Measurements from ENCODE around the gene LONP1.

Gene LONP1

DNA sequence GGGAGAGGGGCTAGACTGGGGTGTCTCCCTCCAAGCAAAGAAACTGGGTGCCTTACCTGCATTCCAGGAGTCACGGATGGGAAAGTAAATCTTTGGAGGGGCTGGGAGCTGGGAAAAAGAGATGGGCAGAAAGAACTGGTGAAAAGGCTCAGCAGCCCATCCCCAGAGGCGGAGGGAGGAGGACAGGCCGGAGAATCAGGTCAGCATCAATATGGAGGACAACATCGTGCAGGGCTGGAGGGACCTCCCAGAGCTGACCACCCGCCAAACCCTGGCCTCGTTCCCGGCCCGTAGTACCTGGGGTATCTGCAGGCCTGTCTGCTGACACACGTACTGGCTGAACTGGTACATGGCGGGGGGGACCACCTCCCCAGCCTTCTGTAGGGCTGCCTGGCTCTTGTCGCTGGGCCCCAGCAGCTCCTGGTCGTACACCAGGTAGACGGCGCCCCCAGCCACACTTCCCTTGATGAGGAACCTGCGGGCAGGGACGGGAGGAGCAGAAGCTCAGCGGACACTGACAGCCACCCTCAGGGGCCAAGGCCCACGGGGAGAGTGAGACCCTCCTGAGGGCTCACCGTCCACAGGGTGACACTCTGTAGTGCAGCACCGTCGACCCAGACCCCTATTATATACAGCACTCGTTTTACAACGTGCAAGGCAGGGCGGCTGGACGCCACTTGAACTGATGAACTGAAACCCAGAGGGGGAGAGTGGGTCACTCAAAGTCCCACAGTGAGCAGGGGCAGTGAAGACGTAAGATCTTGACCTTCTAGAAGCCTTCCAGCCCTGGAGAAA, 40.5 kb downstream of the LONP1 start:
- DNase-seq (ENCODE audit: low spot score): no peak

- DNase-seq (ENCODE audit: low spot score): no peak
These were observed 41.8 kb downstream of the LONP1 start for GRCh38 chr19:5678071-5678718.

DNA sequence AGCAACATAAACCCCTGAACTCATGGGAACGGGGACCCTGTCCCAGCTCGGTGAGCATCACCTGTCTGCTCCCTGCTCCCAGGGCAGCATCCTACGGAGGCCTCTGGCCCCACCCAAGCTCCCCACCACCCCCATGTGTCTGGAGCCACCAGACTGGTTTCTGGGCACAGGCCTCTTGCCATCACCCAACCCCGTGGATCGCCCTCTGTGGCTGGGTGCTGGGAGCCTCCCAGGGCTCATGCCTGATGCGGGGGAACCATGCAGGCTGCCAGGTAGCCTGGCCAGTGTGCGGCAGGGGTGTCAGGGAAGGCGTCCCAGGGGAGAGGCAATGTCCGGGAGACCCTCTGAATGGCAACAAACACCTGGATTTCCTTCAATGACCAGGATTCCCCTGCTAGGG, 42.4 kb downstream of the LONP1 start:
- no peak for DNase-seq (ENCODE audit: low spot score)

GRCh38 chr19:5677136-5677535, 42.8 kb downstream of the LONP1 start:
- DNase-seq (ENCODE audit: low spot score): no peak

- DNase-seq (ENCODE audit: low spot score): no peak
These were observed 43.2 kb downstream of the LONP1 start for GRCh38 chr19:5676772-5677105.

DNA sequence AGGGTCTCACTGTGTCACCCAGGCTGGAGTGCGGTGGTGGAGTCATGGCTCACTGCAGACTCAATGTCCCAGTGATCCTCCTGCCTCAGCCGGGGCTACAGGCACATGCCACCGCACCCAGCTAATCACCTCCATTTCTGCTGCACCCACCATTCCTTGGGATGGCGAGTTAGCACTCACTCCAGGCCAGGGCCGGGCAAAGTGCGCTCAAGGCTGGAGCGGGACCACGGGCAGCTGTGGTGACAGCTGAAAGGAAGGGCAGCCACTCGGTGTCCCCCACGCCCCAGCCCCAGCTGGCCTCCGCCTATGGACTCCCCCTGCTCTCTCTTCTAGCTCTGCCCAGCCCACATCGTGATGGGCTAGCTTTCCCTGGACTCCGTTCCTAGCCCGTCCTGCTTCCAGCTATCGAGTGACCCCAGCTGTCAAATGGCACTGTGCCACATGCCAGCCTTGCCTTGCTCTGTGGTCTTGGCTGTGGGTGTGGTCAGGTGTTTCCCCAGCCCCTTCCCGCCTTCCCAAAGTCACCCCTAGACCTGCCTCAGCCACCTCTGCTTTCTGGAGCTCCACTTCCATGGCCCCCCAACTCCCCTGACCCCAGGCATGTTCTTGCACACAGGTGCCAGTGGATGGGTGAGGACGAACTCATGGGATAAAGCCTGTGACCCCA, 43.7 kb downstream of the LONP1 start:
- DNase-seq (ENCODE audit: low spot score): no peak

- DNase-seq (ENCODE audit: low spot score): no peak
These were observed 45.2 kb downstream of the LONP1 start for GRCh38 chr19:5674714-5675113.

- no peak for DNase-seq (ENCODE audit: low spot score)
These were observed 46.2 kb downstream of the LONP1 start for GRCh38 chr19:5673752-5674151.

- DNase-seq (ENCODE audit: low spot score): no peak
These were observed 47.1 kb downstream of the LONP1 start for GRCh38 chr19:5672708-5673459.

GRCh38 chr19:5671600-5671999, 48.3 kb downstream of the LONP1 start:
- no peak for DNase-seq (ENCODE audit: low spot score)

- no peak for DNase-seq (ENCODE audit: low spot score)
These were observed 50.7 kb downstream of the LONP1 start for GRCh38 chr19:5669212-5669611.

DNA sequence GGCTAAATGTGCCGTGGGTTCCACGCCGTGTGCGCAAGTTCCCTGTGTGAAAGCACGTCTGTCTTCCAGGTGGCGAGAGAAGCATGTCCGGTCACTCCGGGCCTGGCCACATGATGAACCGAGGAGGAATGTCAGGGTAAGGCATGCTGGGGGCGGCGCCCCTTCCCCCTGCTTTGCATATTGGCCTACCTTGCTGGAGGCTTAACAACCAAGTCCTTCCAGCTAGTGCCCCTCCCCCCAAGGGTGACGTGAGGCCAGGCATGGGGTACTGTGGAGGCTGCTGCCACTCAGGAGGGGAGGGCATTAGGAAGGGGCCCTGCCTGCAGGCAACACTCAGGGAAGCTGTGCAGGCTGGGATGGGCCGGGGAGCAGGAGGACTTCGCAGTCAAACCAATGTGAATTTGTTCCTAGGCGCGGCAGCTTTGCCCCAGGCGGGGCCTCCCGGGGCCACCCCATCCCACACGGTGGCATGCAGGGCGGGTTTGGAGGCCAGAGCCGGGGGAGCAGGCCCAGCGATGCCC, 52.1 kb downstream of the LONP1 start:
- no peak for DNase-seq (ENCODE audit: low spot score)

DNA sequence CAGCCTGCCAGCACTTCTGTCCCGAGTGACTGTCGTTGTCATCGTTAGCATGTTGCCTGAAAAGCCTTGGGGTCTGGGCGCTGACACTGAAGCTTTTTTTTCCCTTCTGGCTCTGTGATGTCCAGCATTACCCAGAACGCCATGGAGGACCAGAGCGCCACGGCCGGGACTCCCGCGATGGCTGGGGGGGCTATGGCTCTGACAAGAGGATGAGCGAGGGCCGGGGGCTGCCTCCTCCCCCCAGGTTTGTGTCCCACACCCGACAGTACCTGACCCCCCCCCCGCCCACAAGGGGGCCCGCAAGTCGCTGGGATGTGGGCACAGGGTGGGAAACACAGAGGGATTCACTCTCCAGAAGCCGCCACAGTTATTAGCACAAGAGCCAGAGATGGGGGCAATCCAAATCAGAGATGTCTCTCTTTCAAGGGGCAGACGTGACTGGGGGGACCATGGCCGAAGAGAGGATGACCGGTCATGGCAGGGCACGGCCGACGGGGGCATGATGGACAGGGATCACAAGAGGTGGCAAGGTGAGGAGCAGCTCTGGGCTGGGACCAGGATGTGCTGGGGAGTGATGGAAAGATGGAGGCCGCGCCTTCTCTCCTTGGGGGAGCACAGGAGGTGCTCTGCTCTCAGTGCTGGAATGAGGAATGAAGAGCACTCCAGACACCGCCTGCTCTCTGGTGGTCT, 52.9 kb downstream of the LONP1 start:
- DNase-seq (ENCODE audit: low spot score): no peak

DNA sequence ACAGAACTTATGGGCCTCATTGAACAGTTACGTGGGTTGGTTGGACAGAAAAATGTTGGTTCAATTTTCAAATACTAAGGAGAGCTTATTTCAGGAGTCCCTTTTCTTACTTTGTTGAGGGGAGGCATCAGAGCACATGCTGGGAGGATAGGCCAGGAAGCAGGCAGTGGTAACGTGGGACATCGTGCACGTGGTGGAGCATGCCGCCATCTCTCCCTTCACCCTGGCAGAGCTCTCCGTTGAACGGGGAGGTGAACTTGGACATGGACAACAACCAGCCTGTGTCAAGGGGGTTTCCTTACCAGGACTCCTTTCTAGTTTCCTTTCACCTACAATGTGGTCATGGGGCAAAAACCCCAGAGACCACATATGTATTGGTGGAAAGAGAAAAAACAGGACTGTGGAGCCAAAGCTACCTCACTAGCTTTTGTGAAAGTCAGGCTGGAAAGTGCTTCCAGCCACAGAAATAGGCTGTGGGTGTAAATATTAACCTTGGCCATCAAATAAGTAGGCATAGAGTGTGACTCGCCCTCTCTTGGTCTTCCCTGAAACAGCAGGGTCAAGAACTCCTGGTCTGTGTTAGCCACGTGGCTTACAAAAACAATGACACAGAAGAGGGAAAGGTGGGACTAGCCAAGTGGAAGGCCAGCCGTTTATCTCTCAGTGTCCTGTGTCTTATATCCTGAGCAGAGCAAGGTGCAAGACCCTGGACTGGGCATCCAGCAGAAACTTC, 54.0 kb downstream of the LONP1 start:
- DNase-seq (ENCODE audit: low spot score): peak; percentile 42

- DNase-seq (ENCODE audit: low spot score): no peak
These were observed 55.4 kb downstream of the LONP1 start for GRCh38 chr19:5664515-5664914.

- no peak for DNase-seq (ENCODE audit: low spot score)
These were observed 56.0 kb downstream of the LONP1 start for GRCh38 chr19:5663904-5664303.

DNA sequence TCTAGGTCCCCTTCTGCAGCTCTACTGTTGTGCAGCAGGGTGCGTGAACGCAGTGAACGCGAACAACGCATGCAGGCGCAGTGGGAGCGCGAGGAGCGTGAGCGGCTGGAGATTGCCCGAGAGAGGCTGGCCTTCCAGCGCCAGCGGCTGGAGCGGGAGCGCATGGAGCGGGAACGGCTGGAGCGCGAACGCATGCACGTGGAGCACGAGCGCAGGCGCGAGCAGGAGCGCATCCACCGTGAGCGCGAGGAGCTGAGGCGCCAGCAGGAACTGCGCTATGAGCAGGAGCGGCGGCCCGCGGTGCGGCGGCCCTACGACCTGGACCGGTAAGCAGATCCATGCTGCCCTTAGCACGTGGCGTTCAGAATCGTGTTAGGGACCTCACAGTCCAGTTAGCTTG, 58.5 kb downstream of the LONP1 start:
- no peak for DNase-seq (ENCODE audit: low spot score)

GRCh38 chr19:5655412-5655811, 64.5 kb downstream of the LONP1 start:
- DNase-seq (ENCODE audit: low spot score): no peak

DNA sequence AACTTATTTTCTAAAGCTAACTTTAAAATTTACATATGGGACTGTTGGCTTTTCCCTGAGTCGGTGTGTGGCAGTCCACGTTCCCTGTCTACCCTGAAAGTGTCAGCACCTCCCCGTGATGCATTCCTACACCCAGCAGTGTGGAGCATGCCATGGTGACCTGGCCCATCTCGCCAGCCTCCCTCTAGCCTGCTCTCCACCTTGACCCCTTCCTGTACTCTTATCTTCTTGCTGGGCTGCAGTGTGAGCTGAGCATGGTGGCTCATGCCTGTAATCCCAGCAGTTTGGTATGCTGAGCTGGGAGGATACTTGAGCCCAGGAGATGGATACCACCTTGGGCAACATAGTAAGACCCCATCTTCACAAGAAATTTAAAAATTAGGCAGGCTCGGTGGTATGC, 65.0 kb downstream of the LONP1 start:
- DNase-seq (ENCODE audit: low spot score): no peak

- no peak for DNase-seq (ENCODE audit: low spot score)
These were observed 67.7 kb downstream of the LONP1 start for GRCh38 chr19:5652261-5652660.

DNA sequence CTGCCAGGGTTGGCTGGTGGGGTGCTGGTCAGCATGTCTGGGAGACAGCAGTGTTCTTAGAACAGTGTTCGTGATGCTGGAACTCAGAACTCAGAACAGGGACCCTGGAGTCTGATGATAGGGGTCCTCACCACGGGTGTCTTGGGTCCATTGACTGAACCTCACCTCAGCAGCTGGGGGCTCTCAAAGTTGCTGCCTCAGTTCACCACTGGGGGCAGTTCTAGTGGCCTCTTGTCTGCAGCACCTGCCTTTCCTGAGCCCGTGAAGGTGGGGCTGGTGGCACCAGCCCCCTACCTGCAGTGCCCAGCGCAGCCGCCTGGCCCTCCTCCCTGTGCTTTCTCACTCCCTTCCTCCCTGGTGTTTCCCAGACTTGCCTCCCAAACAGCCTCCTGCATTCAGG, 68.6 kb downstream of the LONP1 start:
- DNase-seq (ENCODE audit: low spot score): no peak
